ENCODE data around the gene CLEC1A. TPM values are rescaled to one million over a fixed set of nuclear protein-coding genes. Genes with fewer than 3 reads are reported as not detected.

Gene CLEC1A
- total RNA-seq, 4 donors from 2014 or later, result 6.0 to 19.4 (median 8.4) TPM

DNA sequence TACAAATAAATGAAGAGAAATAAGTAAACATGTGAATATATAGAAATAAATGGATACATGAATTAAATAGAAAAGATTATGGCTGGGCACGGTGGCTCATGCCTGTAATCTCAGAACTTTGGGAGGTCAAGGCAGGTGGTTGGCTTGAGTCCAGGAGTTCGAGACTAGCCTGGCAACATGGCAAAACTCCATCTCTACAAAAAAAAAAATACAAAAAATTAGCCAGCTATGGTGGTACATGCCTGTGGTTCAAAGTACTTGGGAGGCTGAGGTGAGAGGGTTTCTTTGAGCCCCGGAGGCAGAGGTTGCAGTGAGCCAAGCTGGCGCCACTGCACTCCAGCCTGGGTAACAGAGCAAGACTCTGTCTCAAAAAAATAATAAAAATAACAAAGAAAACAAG is 36.3 kb upstream of the CLEC1A start:
- Histone ChIP-seq H3K27me3 (no peaks in the 10 kb centered on the region), H3K36me3 (no peaks in the 10 kb centered on the region), H3K4me1 (no peaks in the 10 kb centered on the region), H3K4me3 (no peak overlapping the region), H3K27ac (no peak overlapping the region), H3K9me3 (no peaks in the 10 kb centered on the region)
- DNase-seq (ENCODE audit: low spot score in 2 of 2), result no peak
- WGBS, 2 donors, result 68 to 69% methylated on average over 4 of the region's 4 CpGs
- TF ChIP-seq, protein P1, sequence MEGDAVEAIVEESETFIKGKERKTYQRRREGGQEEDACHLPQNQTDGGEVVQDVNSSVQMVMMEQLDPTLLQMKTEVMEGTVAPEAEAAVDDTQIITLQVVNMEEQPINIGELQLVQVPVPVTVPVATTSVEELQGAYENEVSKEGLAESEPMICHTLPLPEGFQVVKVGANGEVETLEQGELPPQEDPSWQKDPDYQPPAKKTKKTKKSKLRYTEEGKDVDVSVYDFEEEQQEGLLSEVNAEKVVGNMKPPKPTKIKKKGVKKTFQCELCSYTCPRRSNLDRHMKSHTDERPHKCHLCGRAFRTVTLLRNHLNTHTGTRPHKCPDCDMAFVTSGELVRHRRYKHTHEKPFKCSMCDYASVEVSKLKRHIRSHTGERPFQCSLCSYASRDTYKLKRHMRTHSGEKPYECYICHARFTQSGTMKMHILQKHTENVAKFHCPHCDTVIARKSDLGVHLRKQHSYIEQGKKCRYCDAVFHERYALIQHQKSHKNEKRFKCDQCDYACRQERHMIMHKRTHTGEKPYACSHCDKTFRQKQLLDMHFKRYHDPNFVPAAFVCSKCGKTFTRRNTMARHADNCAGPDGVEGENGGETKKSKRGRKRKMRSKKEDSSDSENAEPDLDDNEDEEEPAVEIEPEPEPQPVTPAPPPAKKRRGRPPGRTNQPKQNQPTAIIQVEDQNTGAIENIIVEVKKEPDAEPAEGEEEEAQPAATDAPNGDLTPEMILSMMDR (IDR thresholded peaks at IDR 0.05), result no peak
- no peak for TF ChIP-seq POLR2A (IDR thresholded peaks at IDR 0.05)
- TF ChIP-seq EP300 (IDR thresholded peaks at IDR 0.05), result no peak

DNA sequence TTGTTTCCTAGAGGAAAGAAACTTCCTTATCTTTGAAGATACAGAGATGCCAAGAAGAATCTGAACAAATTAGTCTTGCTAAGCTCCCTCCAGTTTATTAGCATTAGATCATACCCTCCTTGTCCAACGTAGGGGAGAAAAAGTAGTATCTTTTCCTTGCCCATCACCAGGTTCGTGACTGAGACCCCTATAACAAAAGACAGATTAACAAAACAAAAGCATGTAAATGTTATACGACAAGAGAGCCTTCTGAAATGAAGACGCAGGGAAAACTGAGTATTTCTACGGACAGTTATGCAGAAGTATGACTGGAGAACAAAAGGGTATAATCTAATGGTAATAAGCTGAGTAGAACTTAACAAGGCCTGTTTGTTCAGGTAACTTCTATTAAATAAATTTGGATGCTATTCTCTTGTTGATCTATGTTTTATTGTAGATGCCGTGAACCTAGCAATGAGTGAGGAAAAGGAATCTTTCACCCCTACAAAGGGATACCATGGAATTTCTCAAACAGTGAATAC is 34.1 kb upstream of the CLEC1A start:
- no peak for DNase-seq (ENCODE audit: low spot score in 2 of 2)
- TF ChIP-seq, protein P1 (IDR thresholded peaks at IDR 0.05), result no peak
- TF ChIP-seq POLR2A (IDR thresholded peaks at IDR 0.05) (no peak), EP300 (IDR thresholded peaks at IDR 0.05) (no peak)
- Histone ChIP-seq H3K27ac (no peak overlapping the region), H3K9me3 (no peaks in the 10 kb centered on the region), H3K4me3 (no peak overlapping the region), H3K27me3 (no peaks in the 10 kb centered on the region), H3K36me3 (no peaks in the 10 kb centered on the region), H3K4me1 (no peaks in the 10 kb centered on the region)
- 62 to 68% methylated on average over 6 of the region's 6 CpGs for WGBS, 2 donors

DNA sequence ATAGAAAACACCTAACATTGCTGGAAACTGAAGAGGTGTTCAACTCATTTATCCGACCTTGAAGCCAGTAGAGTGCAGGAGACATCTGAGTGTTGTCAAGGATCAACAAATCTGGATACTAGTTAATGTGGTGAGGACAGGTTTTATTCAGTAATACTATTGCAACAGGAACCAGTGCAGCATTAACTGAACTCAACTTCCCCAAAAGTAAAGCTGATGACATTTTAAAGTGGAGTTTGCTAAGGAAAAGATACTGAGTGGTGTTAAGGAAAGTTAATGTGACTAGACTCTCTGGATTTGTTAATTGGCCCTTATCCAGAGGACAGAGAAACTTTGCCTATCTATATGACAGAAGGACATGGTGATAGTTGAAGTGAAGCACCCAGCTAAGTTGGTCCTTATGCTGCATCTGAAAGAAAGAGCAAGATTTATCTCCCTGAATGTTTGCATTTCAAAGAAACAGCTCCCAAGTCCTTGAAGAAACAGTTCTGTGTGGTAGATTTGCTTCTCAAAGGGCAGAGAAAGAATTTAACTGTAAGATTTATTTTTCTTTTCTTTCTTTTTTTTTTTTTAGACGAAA is 32.4 kb upstream of the CLEC1A start:
- TF ChIP-seq, protein P1 (IDR thresholded peaks at IDR 0.05), result no peak
- no peak for TF ChIP-seq POLR2A (IDR thresholded peaks at IDR 0.05)
- TF ChIP-seq EP300 (IDR thresholded peaks at IDR 0.05), result peak in 1 of 2 donors; percentile 11

DNA sequence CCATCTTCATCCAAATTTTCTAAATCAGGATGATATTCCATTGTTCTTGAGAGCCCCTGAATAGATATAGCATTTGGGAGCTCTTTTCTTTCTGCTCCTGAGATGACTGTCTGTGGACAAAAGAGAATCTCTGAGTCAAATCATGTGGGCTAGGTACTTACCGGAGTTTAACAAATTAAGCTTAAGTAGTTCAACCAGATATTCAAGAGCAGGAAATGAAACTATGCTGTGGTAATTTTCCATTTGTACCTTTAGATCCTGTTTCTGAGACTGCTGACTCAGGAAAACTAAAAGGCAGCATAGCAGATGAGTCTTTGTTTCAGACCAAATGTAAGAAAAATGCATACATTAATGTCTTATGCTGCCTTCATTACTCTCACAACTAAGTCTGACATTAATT is 31.3 kb upstream of the CLEC1A start, which contains the start of gene CLEC7A:
CLEC7A (minus strand) TSS at position 158 of the 400 bp plus-strand sequence; CDS start at position 41, 117 bp downstream.
- H3K4me1 ChIP-seq, result no peaks in the 10 kb centered on the region
- no peaks in the 10 kb centered on the region for H3K27me3 ChIP-seq
- peak within 1 kb of the TSS in 3 of 4 donors; percentile 34 to 68 (median 48) for H3K27ac ChIP-seq
- WGBS, 2 donors, result 64 to 72% methylated on average over 1 of the region's 1 CpG
- no peaks in the 10 kb centered on the region for H3K36me3 ChIP-seq
- H3K9me3 ChIP-seq, result no peaks in the 10 kb centered on the region
- H3K4me3 ChIP-seq, result peak within 1 kb of the TSS in 1 of 4 donors; percentile 34
- no peak for DNase-seq (ENCODE audit: low spot score in 2 of 2)
- TF ChIP-seq EP300 (IDR thresholded peaks at IDR 0.05), result peak in 1 of 2 donors; percentile 43
- TF ChIP-seq POLR2A (IDR thresholded peaks at IDR 0.05), result no peak
- TF ChIP-seq, protein P1 (IDR thresholded peaks at IDR 0.05), result no peak

More for the DNA sequence above, 32.4 kb upstream of the CLEC1A start:
- no peaks in the 10 kb centered on the region for H3K9me3 ChIP-seq
- H3K36me3 ChIP-seq, result no peaks in the 10 kb centered on the region
- H3K4me1 ChIP-seq, result no peaks in the 10 kb centered on the region
- H3K27me3 ChIP-seq, result no peaks in the 10 kb centered on the region
- peak overlapping the region in 2 of 4 donors; percentile 15 to 20 for H3K27ac ChIP-seq
- H3K4me3 ChIP-seq, result no peak overlapping the region
- 63 to 72% methylated on average over 2 of the region's 2 CpGs for WGBS, 2 donors
- DNase-seq (ENCODE audit: low spot score in 2 of 2), result no peak

DNA sequence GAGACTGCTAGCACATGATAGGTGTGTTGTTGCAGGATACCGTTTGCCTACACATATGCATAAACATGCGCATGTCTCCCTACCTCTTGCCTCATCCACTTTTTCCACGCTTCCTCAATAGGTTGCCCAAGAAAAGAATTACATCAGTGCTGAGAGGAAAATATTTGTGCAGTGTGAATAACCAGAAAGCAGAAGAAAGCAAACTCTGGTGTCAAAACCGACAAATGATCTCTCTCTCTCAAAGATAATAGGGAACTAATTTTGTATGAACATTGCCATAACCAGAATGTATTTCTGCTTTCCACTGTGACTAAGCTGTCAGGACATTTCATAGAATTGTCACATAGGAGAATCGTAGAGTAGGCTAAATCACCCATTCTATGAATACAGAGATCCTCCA is 29.9 kb upstream of the CLEC1A start:
- 60 to 67% methylated on average over 5 of the region's 5 CpGs for WGBS, 2 donors
- TF ChIP-seq, protein P1 (IDR thresholded peaks at IDR 0.05), result no peak
- TF ChIP-seq EP300 (IDR thresholded peaks at IDR 0.05) (peak; percentile 65 to 86), POLR2A (IDR thresholded peaks at IDR 0.05) (peak in 1 of 2 donors; percentile 14)
- Histone ChIP-seq H3K9me3 (no peaks in the 10 kb centered on the region), H3K4me3 (peak overlapping the region in 1 of 4 donors; percentile 26), H3K36me3 (no peaks in the 10 kb centered on the region), H3K4me1 (no peaks in the 10 kb centered on the region), H3K27ac (peak overlapping the region in 2 of 4 donors; percentile 34 to 68), H3K27me3 (no peaks in the 10 kb centered on the region)
- peak in 1 of 2 donors; percentile 53 for DNase-seq (ENCODE audit: low spot score in 2 of 2)

All from tibial nerve (tissue), 4 donors.